Stromal cell of bone marrow (primary cell): ENCODE results near the gene AK3.
"Not testable (repeated sequence)": the region's sequence is repeated elsewhere in the genome, so short reads cannot be mapped to it uniquely, and the experiment has no call there.

Experiments
- DNase-seq: peaks from one replicate; pipeline ENCODE4 v3.0.0-alpha.2; 2012; ENCODE audit warnings: low read depth

AK3 gene

DNA sequence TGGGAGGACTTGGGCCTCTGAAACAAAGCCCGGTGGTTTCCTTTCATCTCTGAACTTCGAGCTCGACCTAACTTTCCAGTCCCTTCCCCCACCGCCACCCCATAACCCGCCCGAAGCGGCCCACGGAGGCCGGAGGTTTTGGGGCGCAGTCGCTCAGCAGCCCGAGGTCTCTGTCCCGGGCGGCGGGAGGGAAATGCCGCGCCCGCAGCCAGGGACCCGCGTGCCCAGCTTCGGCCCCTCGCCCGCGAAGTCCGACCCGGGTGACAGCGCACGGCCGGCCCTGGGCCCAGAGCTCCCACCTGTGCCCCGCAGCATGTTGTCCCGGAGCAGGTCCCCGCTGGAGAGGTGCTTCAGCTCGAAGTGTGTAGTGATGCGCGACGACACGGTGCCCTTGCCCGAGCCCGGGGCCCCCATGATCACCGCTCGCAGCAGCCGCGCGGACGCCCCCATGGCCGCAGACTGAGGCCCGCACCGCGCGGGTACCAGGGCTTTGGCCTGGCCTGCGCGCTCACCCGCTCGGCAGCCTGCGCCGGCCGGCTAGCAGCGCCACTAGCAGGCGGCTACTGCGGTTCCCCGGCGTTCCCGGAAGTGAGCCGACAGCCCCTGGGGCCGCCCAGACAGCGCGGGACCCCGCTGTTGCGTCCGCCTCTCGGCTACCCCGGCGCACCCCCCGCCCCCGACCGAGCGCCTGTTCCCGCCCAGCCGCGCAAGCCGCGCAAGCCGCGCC is at the start of gene AK3:
AK3 (minus strand) TSS at position 565 of the 727 bp plus-strand sequence; CDS start at position 450, 115 bp downstream.
- peak; percentile 69 for DNase-seq

DNA sequence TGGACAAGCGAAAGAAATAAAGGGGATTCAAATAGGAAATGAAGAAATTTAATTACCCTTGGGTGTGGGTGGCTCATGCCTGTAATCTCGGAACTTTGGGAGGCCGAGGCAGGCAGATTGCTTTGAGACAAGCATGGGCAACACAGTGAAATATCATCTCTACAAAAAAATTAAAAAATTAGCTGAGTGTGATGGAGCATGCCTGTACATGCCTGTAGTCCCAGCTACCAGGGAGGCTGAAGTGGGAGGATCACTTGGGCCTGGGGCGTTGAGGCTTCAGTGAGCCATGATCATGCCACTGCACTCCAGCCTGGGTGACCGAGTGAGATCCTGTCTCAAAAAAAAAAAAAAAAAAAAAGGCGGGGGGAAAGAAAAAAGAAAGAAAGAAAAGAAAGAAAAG is 47.7 kb upstream of the AK3 start:
- no peak for DNase-seq

DNA sequence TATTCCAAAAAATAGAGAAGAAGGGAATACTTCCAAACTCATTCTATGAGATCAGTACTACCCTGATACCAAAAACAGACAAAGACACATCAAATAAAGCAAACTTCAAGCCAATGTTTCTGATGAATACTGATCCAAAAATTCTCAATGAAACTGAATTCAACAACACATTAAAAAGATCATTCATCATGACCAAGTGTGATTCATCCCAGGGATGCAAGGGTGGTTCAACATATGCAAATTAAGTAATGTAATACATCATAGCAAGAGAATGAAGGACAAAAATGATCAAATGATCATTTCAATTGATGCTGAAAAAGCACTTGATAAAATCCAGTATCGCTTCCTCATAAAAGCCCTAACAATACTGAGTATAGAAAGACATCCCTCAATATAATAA is 46.9 kb upstream of the AK3 start:
- DNase-seq, result no peak

- no peak for DNase-seq
Measured at GRCh38 chr9:4786599-4786998, 45.6 kb upstream of the AK3 start.

- DNase-seq, result no peak
Measured at GRCh38 chr9:4784403-4784802, 43.4 kb upstream of the AK3 start.

GRCh38 chr9:4783191-4783590 is 42.2 kb upstream of the AK3 start:
- not testable (repeated sequence) for DNase-seq

DNA sequence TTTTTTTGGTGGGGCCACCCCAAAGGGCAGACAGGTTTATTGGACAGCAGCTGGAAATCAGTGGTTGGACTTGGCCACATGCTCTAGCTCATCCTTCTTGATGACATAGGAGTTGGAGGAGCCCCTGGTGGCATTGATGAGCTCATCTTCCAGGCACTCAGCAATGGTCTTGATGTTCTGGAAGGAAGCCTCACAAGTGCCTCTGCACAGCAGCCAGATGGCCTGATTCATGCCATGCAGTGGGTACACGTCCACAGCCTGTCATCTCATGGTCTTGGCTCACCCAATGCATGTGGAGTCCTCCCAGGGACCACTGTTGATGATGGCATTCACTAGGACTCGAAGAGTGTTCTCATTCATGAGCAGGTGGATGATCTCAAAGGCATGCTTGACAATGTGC is 40.4 kb upstream of the AK3 start:
- DNase-seq, result no peak

DNA sequence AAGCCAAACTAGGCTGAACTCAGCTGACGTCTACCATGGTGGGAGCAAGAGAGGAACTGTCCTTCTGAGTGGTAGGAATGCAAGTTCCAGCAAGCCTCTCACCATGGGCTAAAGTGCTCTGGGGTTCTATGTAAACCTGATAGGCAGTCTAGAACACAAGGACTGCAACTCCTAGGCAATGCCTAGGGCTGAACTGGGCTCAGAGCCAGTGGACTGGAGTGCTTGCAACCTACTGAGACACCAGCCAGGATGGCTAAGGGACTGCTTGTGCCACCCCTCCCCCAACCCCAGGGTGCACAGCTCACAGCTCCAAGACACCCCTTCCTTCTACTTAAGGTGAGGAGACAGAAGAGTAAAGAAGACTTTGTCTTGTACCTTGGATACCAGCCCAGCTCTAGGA is 39.6 kb upstream of the AK3 start:
- DNase-seq, result no peak

DNA sequence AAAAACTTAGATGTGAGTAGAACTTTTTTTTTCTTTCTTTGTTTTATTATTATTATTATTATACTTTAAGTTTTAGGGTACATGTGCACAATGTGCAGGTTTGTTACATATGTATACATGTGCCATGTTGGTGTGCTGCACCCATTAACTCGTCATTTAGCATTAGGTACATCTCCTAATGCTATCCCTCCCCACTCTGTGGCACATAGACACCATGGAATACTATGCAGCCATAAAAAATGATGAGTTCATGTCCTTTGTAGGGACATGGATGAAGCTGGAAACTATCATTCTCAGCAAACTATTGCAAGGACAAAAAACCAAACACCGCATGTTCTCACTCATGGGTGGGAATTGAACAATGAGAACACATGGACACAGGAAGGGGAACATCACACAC is 34.0 kb upstream of the AK3 start:
- DNase-seq, result not testable (repeated sequence)

DNA sequence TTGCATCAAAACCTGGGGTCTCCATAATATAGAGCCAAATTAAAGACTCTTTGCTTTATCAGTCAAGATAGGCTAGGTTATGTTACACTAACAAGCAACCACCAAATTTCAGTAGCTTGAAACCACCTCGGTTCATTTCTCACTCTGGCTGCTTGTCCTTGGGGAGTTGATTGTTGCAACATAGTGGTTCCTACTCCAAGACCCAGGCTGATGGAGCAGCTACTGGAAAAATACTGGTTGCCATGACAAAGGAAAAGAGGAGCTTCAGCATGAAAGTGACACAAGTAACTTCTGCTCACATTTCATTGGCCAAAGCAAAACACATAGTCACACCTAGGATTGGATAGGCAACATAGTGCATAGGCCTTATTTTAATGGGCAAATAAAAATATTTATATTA is 33.2 kb upstream of the AK3 start:
- peak; percentile 96 for DNase-seq

DNA sequence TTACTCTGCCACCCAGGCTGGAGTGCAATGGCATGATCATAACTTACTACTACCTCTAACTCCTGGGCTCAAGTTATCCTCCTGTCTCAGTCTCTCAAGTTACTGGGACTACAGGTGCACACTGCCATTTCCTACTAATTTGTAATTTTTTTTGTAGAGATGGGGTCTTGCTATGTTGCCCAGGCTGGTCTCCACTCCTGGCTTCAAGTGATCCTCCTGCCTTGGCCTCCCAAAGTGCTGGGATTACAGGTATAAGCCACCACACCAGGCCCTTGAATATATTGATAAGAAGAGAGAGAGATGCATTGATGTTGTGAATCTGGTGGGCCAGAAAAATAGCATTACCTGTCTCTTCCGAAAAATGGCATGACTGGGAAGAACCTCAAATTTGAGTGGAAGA is 30.8 kb upstream of the AK3 start:
- DNase-seq, result no peak

DNA sequence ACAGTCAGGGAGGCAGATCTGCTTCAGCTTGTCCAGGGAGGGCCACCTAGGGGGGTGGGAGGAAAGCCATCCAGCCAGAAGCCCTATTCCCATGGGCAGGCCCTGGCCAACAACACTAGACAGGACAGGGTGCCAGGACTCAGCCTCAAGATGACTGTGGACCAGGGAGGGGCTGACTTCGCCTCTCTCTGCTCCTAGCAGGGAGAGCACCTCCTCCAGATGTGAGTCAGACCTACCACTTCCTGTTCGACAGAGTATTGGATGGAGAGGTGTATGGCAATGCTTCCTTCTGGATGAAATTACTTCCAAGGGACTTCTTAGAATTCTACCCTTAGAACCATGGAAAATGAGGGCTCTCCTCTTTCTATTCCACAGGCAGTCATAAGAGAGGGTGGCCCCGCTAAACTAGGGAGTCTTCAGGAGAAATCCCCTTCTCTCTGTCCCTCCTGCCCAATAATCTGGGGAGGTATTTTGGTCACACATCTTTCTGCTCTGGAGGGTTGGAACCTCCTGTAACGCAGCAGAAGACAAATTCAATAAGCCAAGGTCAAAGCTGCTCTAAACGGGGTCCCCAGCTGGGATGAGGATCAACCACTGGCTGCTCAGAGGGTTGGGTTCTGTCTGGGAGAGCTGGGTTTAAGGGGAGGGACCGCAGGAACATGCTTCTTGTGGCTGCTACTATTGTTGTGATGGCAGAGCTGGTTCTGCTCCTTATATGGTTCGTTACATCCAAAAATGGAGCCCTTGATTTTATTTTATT is 28.5 kb upstream of the AK3 start:
- DNase-seq, result no peak

- DNase-seq, result no peak
Measured at GRCh38 chr9:4768681-4769080, 27.7 kb upstream of the AK3 start.

GRCh38 chr9:4764033-4764432 is 23.0 kb upstream of the AK3 start:
- DNase-seq, result no peak

- DNase-seq, result no peak
Measured at GRCh38 chr9:4762886-4763541, 22.0 kb upstream of the AK3 start.

GRCh38 chr9:4762108-4762885 is 21.3 kb upstream of the AK3 start:
- peak; percentile 54 for DNase-seq

- DNase-seq, result no peak
Measured at GRCh38 chr9:4760122-4760521, 19.1 kb upstream of the AK3 start.

DNA sequence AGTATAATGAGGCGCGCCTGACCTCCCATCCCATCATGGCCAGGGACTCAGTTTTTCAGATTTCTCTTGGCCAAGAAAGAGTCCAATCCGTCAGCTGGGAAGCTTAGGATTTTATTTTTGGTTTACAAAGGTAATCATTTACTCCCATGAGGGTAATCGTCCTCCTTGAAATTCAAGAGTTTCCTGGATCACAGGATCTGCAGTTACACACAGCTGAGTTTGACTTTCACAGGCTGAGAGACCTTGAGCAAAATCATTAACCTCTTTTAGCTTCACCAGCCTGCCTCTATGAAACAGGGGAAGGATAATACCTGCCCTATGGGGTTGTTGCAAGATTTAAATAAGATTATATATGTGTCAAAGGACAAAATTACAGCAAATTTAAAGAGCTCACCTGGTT is 15.4 kb upstream of the AK3 start:
- no peak for DNase-seq

DNA sequence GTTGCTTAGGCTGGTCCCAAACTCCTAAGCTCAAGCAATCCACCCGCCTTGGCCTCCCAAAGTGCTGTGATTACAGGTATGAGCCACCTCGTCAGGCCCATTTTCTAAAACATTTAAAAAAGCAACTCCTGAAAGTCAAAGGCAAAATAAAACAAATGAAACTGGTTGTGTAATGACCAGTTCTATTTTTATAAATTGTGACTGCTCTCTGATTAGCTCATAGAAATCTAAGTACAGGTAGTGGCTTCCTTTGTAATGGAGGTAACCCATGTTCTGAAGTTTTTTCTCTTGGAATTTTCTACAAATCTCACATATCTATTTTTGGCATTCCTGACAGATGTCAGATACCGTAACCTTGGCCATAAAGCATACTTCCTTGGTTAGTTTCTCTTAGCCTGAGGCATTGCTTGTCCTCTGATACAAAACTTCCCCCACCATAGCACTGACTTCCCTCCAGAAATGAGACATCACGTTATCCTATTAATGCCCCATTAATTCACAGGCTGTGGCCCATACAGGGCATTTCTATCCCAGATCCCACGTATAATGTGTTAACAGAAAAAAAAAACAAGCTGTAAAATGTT is 14.1 kb upstream of the AK3 start:
- no peak for DNase-seq

- DNase-seq, result not testable (repeated sequence)
Measured at GRCh38 chr9:4754530-4754929, 13.5 kb upstream of the AK3 start.

GRCh38 chr9:4750023-4750673 is 9.1 kb upstream of the AK3 start:
- no peak for DNase-seq
